Dendritic cell treated with granulocyte-macrophage colony-stimulating factor and Interleukin-4, amounts not matched to agents 40 ng/mL and 50 ng/mL, for 4 days (primary cell): ENCODE measurements around the gene BCL6B.

ENCODE experiments used
- H3K27ac Mint-ChIP-seq: one replicate; pipeline ENCODE4 v1.8.0; 2022; ENCODE audit warnings: mild to moderate bottlenecking, mixed read lengths
- H3K27me3 Mint-ChIP-seq: one replicate; pipeline ENCODE4 v1.8.0; 2022; ENCODE audit warnings: mild to moderate bottlenecking, mixed read lengths
- H3K36me3 Mint-ChIP-seq: one replicate; pipeline ENCODE4 v1.8.0; 2022; ENCODE audit warnings: low read depth, mixed read lengths
- H3K4me1 Mint-ChIP-seq: one replicate; pipeline ENCODE4 v1.8.0; 2022; ENCODE audit warnings: low read depth, mixed read lengths
- H3K4me3 Mint-ChIP-seq: one replicate; pipeline ENCODE4 v1.8.0; 2022; ENCODE audit warnings: mild to moderate bottlenecking, moderate library complexity, mixed read lengths
- H3K9me3 Mint-ChIP-seq: one replicate; pipeline ENCODE4 v1.8.0; 2022; ENCODE audit warnings: mixed read lengths
- intact Hi-C: fragments of 100-400 bp; cut with micrococcal nuclease; formaldehyde crosslinking; loops from one replicate; pipeline ENCODE4 v1.15.0; 2022

Gene BCL6B

DNA sequence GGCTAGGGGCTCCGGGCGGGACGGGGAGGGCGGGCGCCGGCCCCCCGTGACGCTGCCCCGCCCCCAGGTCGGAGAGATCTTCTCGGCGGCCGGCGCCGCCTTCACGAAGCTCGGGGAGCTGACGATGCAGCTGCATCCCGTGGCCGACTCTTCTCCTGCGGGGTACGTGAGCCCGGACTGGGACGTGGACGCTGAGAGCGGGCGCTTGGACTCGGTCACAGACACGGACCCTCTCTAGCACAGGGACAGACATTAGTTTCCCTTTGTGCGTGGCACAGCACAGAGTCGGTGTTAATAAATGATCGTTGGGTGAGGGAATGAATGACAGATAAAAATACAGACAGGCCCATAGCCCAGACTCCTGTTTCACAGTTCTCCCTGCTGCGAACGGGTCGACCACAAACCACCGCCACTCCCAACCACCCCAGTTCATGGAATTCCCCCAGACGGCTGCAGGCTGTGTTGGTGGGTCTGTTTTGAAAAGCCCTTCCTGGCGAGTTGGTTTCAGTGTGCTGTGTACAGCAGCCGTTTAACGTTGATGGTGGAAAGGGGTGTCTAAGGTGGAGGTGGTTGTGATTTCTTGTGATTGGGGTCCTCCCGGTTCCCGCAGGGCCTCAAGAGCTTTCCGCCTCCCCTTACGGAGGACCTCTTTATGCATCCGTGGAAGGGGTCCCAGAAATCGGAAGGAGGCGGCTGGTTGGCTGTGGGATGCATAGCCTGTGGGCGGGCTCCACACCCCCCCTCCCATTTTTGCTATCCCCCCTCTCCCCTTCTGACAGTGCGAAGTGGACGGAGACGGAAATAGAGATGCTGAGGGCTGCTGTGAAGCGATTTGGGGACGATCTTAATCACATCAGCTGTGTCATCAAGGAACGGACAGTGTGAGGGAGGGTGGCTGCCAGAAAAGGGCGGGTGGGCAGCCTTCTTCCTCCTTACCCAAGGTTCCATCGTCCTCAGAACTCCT, 7.6 kb upstream of the BCL6B start:
- Mint-ChIP-seq H3K27ac (peak overlapping the region; percentile 100), H3K4me3 (peak overlapping the region; percentile 94), H3K36me3 (peaks cover 63% of the 10 kb centered on the region), H3K27me3 (peaks cover 19% of the 10 kb centered on the region), H3K9me3 (no peaks in the 10 kb centered on the region), H3K4me1 (peaks cover 63% of the 10 kb centered on the region)
- intact Hi-C loops, result loop anchor here (10.0 kb wide), 1 partner anchor 370 kb away; the partner anchor contains the start of genes KIAA0753 and TXNDC17

DNA sequence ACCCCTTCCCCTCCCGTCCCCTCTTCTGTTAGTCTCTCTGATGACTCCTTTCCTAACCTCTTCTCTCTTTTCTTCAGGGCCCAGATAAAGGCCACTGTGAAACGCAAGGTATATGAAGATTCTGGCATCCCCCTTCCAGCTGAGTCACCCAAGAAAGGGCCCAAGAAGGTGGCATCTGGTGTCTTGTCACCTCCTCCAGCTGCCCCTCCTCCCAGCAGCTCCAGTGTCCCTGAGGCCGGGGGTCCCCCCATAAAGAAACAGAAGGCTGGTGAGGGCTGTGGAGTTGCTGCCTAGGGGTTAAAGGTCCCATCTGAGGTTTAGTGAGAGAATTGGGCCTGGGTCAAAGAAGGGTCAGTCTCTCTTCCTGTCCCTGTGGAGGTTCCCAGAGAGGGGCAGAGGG, 6.4 kb upstream of the BCL6B start:
- no peaks in the 10 kb centered on the region for H3K9me3 Mint-ChIP-seq
- peaks cover 31% of the 10 kb centered on the region for H3K27me3 Mint-ChIP-seq
- intact Hi-C loops, result loop anchor here (10.0 kb wide), 1 partner anchor 372 kb away; the partner anchor contains the start of genes KIAA0753 and TXNDC17
- peaks cover 62% of the 10 kb centered on the region for H3K4me1 Mint-ChIP-seq
- no peak overlapping the region for H3K4me3 Mint-ChIP-seq
- peaks cover 55% of the 10 kb centered on the region for H3K36me3 Mint-ChIP-seq
- H3K27ac Mint-ChIP-seq, result peak overlapping the region; percentile 100

GRCh38 chr17:7016886-7017826, 5.7 kb upstream of the BCL6B start:
- Mint-ChIP-seq H3K9me3 (no peaks in the 10 kb centered on the region), H3K4me3 (no peak overlapping the region), H3K27me3 (peaks cover 38% of the 10 kb centered on the region), H3K36me3 (peaks cover 49% of the 10 kb centered on the region), H3K4me1 (peaks cover 69% of the 10 kb centered on the region), H3K27ac (peak overlapping the region; percentile 100)
- intact Hi-C loops, result loop anchor here (10.0 kb wide), 1 partner anchor 372 kb away; the partner anchor contains the start of genes KIAA0753 and TXNDC17

GRCh38 chr17:7017827-7018200, 5.0 kb upstream of the BCL6B start:
- intact Hi-C loops, result loop anchor here (10.0 kb wide), 1 partner anchor 373 kb away; the partner anchor contains the start of genes KIAA0753 and TXNDC17
- H3K27me3 Mint-ChIP-seq, result peaks cover 44% of the 10 kb centered on the region
- H3K4me3 Mint-ChIP-seq, result no peak overlapping the region
- H3K27ac Mint-ChIP-seq, result peak overlapping the region; percentile 100
- H3K9me3 Mint-ChIP-seq, result no peaks in the 10 kb centered on the region
- peaks cover 76% of the 10 kb centered on the region for H3K4me1 Mint-ChIP-seq
- peaks cover 43% of the 10 kb centered on the region for H3K36me3 Mint-ChIP-seq

- Mint-ChIP-seq H3K4me3 (no peak overlapping the region), H3K27me3 (peaks cover 51% of the 10 kb centered on the region), H3K27ac (peak overlapping the region; percentile 100), H3K36me3 (peaks cover 36% of the 10 kb centered on the region), H3K9me3 (no peaks in the 10 kb centered on the region), H3K4me1 (peaks cover 81% of the 10 kb centered on the region)
- intact Hi-C loops, result loop anchor here (10.0 kb wide), 1 partner anchor 374 kb away; the partner anchor contains the start of genes KIAA0753 and TXNDC17
Measured at GRCh38 chr17:7018331-7018964, 4.4 kb upstream of the BCL6B start.

DNA sequence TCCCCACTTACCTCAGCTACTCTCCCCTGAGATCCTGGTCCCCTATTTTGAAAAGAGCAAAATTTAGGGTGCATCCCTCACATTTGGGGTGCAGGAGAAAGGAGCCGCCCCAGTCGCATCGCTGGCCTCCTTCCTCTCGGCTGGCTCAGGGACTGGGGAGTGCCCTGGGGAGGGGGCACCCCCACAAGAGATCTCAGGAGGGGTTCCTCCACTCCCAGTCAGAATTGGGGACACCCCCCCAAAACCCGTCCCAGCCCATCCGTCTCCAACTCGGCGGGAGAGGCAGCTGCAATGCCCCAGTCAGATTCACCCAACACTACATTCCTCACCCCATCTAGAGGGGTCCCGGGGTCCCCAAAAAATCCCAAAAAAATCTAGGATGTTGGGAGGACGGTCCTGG, 3.5 kb upstream of the BCL6B start:
- Mint-ChIP-seq H3K9me3 (no peaks in the 10 kb centered on the region), H3K4me1 (peaks cover 75% of the 10 kb centered on the region), H3K27ac (peak overlapping the region; percentile 52), H3K36me3 (peaks cover 27% of the 10 kb centered on the region), H3K4me3 (no peak overlapping the region), H3K27me3 (peaks cover 53% of the 10 kb centered on the region)
- intact Hi-C loops, result loop anchor here (10.0 kb wide), 1 partner anchor 375 kb away; the partner anchor contains the start of genes KIAA0753 and TXNDC17

- Mint-ChIP-seq H3K27me3 (peaks cover 53% of the 10 kb centered on the region), H3K27ac (peak overlapping the region; percentile 52)
Measured at GRCh38 chr17:7019839-7020519, 2.9 kb upstream of the BCL6B start.

DNA sequence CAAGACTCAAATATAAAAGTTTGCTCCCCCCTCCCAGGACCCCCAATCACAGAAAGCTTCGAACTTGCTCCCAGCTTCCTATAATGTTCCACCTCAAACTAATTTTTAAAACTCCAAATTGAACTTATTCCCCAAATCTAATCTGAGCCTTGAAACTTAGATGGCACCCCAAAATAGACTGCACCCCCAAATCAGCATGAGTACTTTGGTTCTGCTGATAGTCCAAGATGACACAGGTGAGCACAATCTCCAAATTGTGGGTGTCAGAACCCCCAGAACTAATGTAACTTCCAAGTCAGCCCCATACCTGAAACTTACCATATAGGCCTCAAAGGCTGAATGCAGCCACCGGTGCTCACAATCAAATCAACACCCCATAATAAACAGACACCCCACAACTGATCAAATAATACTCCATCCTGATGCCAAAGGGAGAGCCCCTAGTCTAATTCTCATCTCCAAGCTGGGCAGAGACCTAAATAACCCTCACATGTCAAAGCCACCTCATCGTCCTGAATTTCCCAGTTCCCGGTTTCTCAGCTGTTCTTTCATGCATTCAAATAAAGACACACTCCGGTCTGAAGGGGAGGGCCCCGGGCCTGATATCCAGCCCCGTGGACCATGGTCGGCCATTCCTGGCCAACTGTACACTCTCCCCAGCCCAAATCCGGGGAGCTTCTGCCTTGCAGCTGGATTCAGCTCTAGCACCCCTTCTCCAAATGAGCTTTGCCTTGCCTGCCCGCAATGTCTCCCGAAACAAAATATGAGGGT, 1.8 kb upstream of the BCL6B start:
- Mint-ChIP-seq H3K27ac (no peak overlapping the region), H3K4me1 (peaks cover 64% of the 10 kb centered on the region)
- intact Hi-C loops, result loop anchor here (5.0 kb wide), 1 partner anchor 109 kb away; no protein-coding TSS in a partner anchor

More at GRCh38 chr17:7019839-7020519, 2.9 kb upstream of the BCL6B start:
- Mint-ChIP-seq H3K9me3 (no peaks in the 10 kb centered on the region), H3K4me1 (peaks cover 75% of the 10 kb centered on the region), H3K4me3 (peak overlapping the region; percentile 61), H3K36me3 (peaks cover 21% of the 10 kb centered on the region)
- intact Hi-C loops, result loop anchor here (5.0 to 10.0 kb wide), 2 partner anchors 108 to 375 kb away; partner anchors contain the start of genes KIAA0753 and TXNDC17

DNA sequence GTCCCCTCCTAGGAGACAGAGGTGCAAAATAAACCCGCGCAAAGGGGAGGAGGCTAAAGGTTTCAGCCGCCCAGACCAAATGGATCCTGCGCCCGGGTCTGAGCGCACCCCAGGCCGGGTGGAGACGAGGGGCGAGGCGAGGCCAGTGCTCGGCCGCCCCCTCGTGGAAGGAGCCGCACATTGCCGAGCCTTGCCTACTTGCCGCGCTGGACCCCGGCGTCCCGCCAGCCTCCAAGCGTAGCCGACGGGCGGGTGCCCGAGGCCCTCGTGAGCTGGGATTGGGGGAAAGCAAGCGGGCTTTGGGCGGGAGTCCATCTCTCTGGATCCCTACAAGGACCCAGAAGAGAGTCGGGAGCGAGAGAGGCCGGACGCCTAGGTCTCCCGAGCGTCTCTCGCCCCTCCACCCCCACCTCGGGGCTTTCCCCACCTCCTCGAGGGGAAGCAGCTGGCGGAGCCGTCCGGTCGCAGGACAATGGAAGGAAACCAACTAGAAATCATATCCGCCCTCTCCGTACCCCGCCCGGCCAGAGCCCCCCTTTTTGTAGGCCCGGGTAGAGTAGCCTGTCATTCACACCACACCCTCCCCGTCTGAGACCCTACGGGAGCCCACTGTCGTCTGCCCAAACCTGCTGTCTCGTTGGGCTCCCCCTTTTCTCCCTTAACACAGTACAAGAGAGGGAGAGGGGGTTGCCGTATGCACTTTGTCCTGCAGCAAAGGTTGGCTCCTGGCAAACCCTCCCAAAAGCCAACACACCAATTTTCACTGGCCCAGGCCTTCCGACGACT, 664 bp upstream of the BCL6B start:
- H3K27me3 Mint-ChIP-seq, result peaks cover 55% of the 10 kb centered on the region
- H3K4me1 Mint-ChIP-seq, result peaks cover 53% of the 10 kb centered on the region
- intact Hi-C loops, result loop anchor here (5.0 kb wide), 1 partner anchor 110 kb away; no protein-coding TSS in a partner anchor
- H3K36me3 Mint-ChIP-seq, result peaks cover 6% of the 10 kb centered on the region
- peak overlapping the region; percentile 73 for H3K27ac Mint-ChIP-seq
- H3K4me3 Mint-ChIP-seq, result peak overlapping the region; percentile 59
- no peaks in the 10 kb centered on the region for H3K9me3 Mint-ChIP-seq

More for the DNA sequence above, 1.8 kb upstream of the BCL6B start:
- Mint-ChIP-seq H3K27me3 (peaks cover 53% of the 10 kb centered on the region), H3K9me3 (no peaks in the 10 kb centered on the region), H3K36me3 (peaks cover 16% of the 10 kb centered on the region), H3K4me3 (no peak overlapping the region)

- Mint-ChIP-seq H3K4me3 (peak overlapping the region; percentile 74), H3K9me3 (no peaks in the 10 kb centered on the region), H3K27me3 (peaks cover 47% of the 10 kb centered on the region), H3K4me1 (peaks cover 40% of the 10 kb centered on the region), H3K36me3 (no peaks in the 10 kb centered on the region), H3K27ac (peak overlapping the region; percentile 73)
- intact Hi-C loops, result loop anchor here (5.0 kb wide), 1 partner anchor 111 kb away; no protein-coding TSS in a partner anchor
Measured at GRCh38 chr17:7023576-7024401, 939 bp downstream of the BCL6B start.

GRCh38 chr17:7024402-7024785, 1.5 kb downstream of the BCL6B start:
- Mint-ChIP-seq H3K9me3 (no peaks in the 10 kb centered on the region), H3K27ac (no peak overlapping the region), H3K4me1 (peaks cover 43% of the 10 kb centered on the region), H3K36me3 (no peaks in the 10 kb centered on the region), H3K4me3 (no peak overlapping the region), H3K27me3 (peaks cover 43% of the 10 kb centered on the region)
- intact Hi-C loops, result loop anchor here (5.0 kb wide), 1 partner anchor 112 kb away; no protein-coding TSS in a partner anchor
